ENCODE measurements around the gene DLX2. TPM values are rescaled to one million over a fixed set of nuclear protein-coding genes. Genes with fewer than 3 reads are reported as not detected.

DLX2 gene
- total RNA-seq, 1 donor from 2014 or later, result 21.1 TPM

DNA sequence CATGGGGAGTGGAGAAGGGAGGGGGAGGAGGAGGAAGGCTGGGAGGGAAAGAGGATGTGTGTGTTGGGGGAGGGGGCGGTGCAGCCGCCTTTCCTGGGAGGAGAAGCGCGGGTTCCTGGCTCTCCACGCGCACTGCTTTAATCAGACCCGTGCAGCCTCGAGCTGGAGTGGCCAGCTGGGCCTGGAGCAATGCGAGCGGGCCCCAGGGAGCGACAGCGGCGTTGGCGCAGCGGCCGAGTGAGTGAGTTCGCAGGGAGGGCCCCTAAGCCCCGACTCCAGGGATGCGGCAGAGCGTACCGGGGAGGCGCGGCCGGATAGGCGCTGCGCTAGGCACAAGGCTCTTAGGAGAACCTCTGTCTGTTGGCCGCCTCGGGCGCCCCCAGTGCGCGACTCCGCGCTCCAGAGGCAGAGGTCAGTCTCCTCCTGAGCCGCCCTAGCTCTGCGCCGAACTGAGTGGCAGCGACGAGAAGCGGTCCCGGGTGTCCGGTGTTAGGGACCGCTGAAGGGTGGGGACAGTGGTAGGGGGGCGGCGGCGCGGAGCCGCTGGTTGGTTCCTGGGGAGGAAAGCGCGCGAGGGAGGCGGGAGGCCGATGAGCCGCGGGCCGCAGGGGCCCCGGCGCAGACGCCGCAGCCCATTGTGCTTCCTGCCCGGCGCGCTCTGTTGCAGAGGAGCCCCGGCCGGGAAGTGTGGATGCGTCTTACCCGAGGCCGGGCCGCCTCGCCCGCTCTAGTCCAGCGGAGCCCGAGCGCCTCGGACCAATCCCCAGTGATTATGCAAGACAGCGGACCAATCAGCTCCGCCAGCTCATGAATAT lies 17.8 kb downstream of the DLX2 start:
- Mint-ChIP-seq H3K4me1 (peaks cover 65% of the 10 kb centered on the region), H3K36me3 (ENCODE audit: low read depth) (peaks cover 30% of the 10 kb centered on the region), H3K9me3 (no peaks in the 10 kb centered on the region), H3K27me3 (ENCODE audit: low read depth) (peaks cover 100% of the 10 kb centered on the region), H3K27ac (ENCODE audit: unreplicated experiment) (no peak overlapping the region), H3K4me3 (peak overlapping the region; percentile 99)
- DNase-seq (ENCODE audit: low read depth, low spot score), result peak; percentile 82
- no peak for TF ChIP-seq CTCF (conservative IDR thresholded peaks at IDR 0.05)

GRCh38 chr2:172084395-172084644 lies 18.4 kb downstream of the DLX2 start:
- Mint-ChIP-seq H3K4me3 (peak overlapping the region; percentile 99), H3K9me3 (no peaks in the 10 kb centered on the region), H3K27me3 (ENCODE audit: low read depth) (peaks cover 100% of the 10 kb centered on the region), H3K36me3 (ENCODE audit: low read depth) (peaks cover 30% of the 10 kb centered on the region), H3K4me1 (peaks cover 67% of the 10 kb centered on the region), H3K27ac (ENCODE audit: unreplicated experiment) (no peak overlapping the region)
- DNase-seq (ENCODE audit: low read depth, low spot score), result no peak
- TF ChIP-seq CTCF (conservative IDR thresholded peaks at IDR 0.05), result no peak

DNA sequence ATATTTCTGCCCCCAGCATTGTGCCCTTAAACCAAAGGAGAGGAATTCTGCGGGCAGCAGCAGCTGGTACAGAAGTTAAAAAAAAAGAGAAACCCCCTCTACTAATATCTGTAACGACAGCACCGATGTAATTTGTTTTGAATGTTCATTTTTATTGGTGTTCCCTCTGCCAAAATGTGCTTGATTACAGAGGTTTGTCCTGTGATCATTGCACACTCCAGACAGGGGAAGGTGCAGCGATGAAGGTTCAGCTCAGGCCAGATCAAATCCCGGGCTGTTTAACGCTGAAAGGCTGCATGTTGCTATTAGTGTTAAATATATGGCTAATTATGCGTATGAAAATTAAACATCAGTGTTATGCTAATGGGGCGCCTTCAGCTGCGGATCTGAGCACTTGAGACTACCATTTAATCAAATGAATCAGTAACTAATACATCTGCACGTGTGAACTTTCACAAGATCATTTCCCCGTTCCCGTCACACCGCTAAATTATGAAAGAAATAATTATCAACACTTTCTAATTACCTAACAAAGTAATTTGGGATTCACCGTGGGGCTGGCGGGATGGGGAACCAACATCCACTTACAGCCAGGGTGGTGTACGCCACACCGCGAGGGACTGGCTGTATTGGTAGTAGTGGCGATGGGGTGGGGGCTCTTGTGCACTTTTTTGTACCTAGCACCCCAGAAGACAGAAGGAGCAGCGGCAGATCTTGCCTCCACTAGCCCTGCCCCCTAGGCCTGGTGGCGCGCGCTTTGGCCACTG lies 18.9 kb downstream of the DLX2 start:
- Mint-ChIP-seq H3K9me3 (no peaks in the 10 kb centered on the region), H3K4me1 (peaks cover 64% of the 10 kb centered on the region), H3K27ac (ENCODE audit: unreplicated experiment) (no peak overlapping the region), H3K36me3 (ENCODE audit: low read depth) (peaks cover 30% of the 10 kb centered on the region), H3K27me3 (ENCODE audit: low read depth) (peaks cover 100% of the 10 kb centered on the region), H3K4me3 (peak overlapping the region; percentile 99)
- DNase-seq (ENCODE audit: low read depth, low spot score), result no peak
- no peak for TF ChIP-seq CTCF (conservative IDR thresholded peaks at IDR 0.05)

- H3K27ac Mint-ChIP-seq (ENCODE audit: unreplicated experiment), result no peak overlapping the region
- peaks cover 59% of the 10 kb centered on the region for H3K4me1 Mint-ChIP-seq
- peaks cover 100% of the 10 kb centered on the region for H3K27me3 Mint-ChIP-seq (ENCODE audit: low read depth)
- peak; percentile 25 for DNase-seq (ENCODE audit: low read depth, low spot score)
- H3K36me3 Mint-ChIP-seq (ENCODE audit: low read depth), result peaks cover 23% of the 10 kb centered on the region
- H3K9me3 Mint-ChIP-seq, result no peaks in the 10 kb centered on the region
- no peak for TF ChIP-seq CTCF (conservative IDR thresholded peaks at IDR 0.05)
- H3K4me3 Mint-ChIP-seq, result peak overlapping the region; percentile 99
Measured at GRCh38 chr2:172082944-172083627, 19.6 kb downstream of the DLX2 start.

DNA sequence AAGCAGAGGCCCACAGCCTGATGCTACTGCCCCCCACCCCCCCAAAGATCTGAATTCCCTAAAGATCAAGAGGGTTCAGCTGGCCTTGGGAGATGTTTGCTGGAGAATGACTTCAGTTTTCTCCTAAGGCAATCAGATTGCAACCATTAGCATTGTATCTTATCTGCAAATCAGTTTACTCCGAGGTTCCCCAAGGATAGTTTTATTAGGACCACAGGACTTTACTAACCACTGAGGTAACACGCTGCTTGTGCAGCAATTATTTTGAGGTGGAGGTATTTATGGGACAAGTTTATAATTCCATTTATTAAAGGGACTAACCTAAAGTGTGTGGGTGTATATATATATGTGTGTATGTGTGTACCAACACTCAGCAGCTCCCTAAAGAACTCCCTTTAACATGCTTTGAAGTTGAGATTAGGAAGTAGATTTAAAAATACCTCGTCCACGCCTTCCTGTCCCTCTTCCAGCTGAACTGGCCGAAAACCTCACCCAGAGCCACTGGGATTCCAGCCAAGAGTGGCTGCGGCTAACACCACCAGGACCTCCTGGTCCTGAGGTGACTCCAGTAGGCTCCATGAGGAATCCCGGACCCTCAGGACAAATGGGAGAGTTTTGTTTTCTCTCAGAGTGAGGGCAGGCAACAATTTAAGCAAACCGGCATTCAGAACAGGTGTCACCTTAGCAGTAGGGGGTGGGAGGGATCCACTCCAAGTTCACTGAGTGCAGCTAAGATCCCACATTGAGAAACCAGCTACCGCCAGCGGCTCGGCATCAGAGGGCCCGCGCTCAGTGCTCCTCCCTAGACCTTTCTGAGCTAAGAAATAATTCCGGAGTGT lies 20.4 kb downstream of the DLX2 start:
- peaks cover 98% of the 10 kb centered on the region for H3K27me3 Mint-ChIP-seq (ENCODE audit: low read depth)
- peak; percentile 12 for DNase-seq (ENCODE audit: low read depth, low spot score)
- H3K27ac Mint-ChIP-seq (ENCODE audit: unreplicated experiment), result no peak overlapping the region
- peaks cover 54% of the 10 kb centered on the region for H3K4me1 Mint-ChIP-seq
- H3K36me3 Mint-ChIP-seq (ENCODE audit: low read depth), result peaks cover 16% of the 10 kb centered on the region
- H3K4me3 Mint-ChIP-seq, result peak overlapping the region; percentile 99
- no peak for TF ChIP-seq CTCF (conservative IDR thresholded peaks at IDR 0.05)
- H3K9me3 Mint-ChIP-seq, result no peaks in the 10 kb centered on the region
